NCI-H446 treated with DMSO at 0.1 percent for 48 hours (cell line): ENCODE results near the gene IFITM5.
"Not testable (repeated sequence)": the region's sequence is repeated elsewhere in the genome, so short reads cannot be mapped to it uniquely, and the experiment has no call there.

ENCODE experiments used
- DNase-seq: peaks from one replicate; lab custom pipeline; 2025; lab: John Stamatoyannopoulos, UW

Gene IFITM5

DNA sequence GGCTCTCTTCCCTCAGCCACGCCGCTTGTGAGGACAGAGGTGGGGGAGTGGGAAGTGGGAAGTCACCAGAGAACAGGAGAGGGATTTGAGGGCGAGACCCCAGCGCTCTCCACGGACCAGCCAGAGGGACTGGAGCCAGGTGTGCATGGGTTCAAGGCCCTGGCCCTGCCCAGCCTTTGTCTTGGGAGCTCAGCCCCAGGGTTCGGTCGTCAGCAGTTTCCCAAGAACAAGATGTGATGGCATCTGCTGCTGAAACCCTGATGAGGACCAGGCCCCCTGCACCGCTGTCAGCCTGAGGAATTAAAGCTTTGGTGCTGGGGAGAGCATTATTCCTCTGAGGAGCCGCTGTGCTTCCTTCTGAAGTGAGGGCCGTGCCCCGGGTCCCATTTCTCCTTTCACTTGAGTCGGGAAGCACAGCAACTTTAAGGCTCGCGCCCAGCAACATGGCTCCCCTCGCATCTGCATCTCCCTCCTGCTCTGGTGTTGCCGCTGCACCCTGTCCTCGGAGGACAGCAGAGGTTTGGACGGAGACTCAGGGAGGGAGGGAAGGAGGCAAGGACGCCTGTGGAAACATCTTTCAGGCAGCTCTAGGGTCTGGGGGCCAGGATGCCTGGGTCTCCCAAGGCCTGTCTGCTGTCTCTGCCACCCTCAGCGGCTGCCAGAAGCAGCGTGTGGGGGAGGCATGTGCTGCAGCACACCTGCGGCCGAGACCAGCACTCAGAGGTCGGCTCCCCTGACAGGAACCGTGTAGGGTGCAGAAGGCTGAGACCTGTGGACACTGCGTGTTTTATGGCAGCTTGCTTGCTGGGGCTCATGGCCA lies 3.8 kb downstream of the IFITM5 start:
- no peak for DNase-seq

- no peak for DNase-seq
These were observed 4.5 kb downstream of the IFITM5 start for GRCh38 chr11:294780-295179.

GRCh38 chr11:293852-294661 lies 5.3 kb downstream of the IFITM5 start:
- DNase-seq, result no peak

- DNase-seq, result no peak
These were observed 6.0 kb downstream of the IFITM5 start for GRCh38 chr11:293271-293851.

DNA sequence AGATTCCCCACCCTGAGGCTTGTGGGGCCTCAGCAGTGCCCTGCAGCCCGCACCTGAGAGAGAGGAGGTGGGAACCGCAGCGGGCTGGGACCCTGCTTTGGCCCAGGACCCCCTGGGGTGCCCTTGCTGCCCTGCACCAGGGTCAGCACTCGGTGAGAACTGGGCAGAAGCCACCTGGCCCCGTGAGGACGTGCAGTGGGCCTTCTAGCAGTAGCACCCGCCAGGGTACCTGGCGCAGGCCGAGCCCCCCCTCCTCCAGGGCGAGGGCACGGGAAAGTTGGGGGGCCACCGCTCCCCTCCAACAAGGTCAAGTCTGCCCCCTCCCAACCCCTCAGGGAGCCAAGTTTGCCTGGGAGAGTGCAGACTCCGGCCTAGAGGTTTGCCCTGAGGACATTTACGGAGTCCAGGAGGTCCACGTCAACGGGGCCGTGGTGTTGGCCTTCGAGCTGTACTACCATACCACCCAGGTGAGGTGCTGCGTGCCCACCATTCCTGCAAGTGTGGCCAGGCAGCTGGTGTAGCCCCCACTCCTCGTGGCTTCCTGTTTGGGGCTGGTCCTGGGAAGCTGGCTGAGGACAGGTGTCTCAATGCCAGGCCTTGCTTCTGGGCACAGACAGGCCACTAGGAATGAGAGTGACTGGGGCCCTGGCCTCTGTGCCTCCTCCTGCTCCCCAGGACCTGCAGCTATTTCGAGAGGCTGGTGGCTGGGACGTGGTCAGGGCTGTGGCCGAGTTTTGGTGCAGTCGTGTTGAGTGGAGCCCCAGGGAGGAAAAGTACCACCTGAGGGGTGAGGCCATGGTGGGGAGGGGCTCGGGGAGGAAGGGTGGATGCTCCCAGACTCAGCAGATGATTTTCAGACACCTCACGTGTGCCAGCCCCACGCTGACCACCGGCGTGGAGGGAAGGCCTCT lies 6.9 kb downstream of the IFITM5 start:
- DNase-seq, result no peak

DNA sequence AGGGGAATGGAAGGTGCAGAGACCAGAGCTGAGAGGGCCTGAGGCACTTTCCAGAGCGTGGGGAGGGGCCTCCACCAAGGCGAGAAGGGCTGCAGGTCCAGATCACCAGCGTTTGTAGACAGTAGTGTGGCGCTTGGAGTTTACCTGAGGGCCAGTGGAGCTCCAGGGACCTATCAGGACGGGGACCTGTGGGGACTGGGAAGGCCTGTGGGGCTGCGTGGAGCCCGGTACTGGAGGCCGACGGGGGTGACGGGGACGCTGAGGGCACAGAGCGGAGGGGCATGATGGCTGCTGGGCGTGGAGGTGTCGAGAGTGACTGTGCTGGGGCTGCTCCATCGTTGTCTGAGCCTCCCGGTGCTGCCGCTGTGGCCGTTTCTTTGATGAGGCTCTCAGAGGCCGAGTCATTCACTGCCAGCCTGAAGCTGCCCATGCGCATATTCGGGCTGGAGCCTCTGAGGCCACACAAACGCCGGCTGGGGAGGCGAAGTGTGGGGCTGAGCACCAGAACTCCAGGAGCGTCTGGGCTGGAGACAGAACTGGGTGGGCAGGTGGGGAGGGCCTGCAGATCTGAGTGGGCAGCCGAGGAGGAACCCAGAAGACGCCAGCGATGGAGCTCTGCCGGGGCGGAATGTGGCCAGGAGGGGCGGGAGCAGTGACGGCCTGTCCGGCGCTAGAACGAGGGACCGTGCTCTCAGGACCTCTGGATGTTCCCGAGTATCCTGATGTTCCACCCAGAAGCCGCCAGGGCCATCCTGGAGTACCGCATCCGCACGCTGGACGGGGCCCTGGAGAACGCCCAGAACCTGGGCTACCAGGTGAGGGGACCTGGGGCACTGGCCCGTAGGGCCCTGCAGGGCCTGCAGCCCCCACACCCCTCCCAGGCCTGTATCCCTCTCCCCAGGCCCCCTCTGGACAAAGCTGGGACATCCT lies 7.8 kb downstream of the IFITM5 start:
- DNase-seq, result no peak

- DNase-seq, result no peak
These were observed 8.6 kb downstream of the IFITM5 start for GRCh38 chr11:290621-291231.

GRCh38 chr11:289712-290620 lies 9.4 kb downstream of the IFITM5 start:
- DNase-seq, result no peak

DNA sequence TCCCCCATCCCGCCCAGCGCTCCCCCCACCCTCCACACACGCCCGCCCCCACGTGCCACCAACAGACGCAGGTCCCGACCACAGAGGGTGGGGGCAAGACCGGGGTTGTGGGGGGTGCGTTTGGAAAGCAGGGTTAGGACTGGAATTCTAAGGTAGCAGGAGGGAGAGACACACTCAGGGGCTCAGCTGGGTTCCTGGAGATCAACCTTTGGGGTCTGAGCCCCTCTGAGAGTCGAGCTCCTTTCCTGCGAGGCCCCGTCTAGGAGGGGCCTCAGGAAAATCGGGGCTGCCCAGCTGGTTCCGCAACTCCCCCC lies 10.0 kb downstream of the IFITM5 start:
- DNase-seq, result no peak

DNA sequence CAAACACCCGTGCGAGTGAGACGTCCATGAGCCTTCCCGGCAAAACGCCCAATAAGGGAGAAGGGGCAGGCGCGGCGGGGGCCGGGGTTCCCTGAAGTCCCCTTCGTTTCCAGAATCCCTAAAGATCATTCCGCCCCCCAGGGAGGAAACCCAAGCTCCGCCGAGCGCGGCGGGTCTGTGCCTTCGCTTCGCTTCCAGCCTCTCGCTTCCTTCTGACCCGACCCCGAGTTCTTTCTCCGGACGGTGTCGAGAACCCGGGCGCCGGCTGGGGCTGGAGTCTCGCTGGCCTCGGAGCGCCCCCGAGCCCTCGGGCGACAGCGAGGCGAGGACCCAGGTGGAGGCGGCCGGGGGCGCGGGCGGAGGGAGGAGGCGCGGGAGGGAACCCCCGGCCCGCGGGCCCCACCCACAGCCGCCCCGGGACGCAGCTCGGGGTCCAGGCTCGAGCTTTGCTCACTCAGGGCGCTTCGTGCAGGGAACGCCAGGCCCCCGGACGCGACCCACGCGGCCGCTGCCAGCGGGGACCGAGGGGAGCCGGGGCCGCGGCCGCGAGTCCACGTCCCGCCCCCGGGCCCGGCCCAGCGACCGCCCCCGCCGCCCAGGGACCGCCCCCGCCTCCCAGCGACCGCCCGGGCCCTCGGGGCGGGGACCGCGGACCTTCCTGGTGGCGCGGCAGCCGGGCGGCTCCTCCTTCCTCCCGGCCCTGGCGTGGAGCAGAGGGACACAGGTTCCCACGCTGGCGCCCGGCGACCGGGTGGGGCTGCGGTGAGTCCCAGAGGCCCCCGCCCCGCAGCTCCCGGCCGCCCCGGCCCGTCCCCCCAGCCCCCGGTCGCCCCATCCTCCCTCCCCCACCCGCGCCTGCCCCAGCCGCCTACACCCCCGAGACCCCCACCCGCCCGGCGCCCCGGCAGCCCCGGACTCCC lies 10.6 kb downstream of the IFITM5 start, which contains the start of gene PGGHG:
Gene PGGHG (plus strand): TSS at position 649 of the 920 bp plus-strand sequence. CDS start 691 bp downstream, outside the sequence.
- DNase-seq, result no peak

- no peak for DNase-seq
These were observed 11.4 kb downstream of the IFITM5 start for GRCh38 chr11:287821-288477.

GRCh38 chr11:286977-287820 lies 12.1 kb downstream of the IFITM5 start:
- not testable (repeated sequence) for DNase-seq

- DNase-seq, result no peak
These were observed 13.5 kb downstream of the IFITM5 start for GRCh38 chr11:285894-286220.

DNA sequence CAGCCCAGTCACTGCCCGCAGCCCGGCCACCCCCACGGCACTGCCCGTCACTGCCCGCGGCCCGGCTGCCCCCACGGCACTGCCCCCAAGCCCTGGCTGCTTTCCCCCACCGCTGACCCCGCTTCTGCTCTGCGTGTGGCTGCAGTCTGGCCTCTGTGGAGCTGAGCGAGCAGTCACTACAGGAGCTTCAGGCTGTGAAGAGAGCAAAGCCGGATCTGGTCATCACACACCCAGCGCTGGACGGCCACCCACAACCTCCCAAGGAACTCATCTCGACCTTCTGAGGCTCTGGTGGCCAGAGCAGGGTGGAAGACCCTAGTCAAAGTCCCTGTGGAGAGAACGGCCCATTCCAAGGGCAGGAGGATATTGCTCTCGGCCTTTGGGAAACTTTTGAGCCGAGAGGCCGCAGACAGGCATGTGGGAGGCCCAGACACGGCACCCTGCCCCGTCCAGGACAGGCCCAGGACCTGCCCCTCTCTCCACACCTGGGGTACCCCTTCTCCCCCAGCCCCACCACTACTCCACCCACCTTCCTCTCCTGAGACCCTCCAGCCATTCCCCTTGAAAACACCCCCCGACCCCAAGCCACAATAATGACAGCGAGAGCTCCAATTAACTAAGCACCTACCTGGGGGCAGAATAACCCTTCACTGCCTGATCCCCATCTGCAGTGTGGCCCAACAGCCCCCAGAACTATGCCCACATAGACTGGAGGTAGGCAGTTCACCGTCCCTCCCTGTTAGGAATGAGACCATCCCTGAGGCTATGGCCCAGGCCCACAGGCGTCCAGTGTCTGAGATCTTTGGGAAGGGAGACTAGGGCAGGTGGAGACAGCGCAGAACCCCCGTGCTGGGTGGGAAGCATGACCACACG lies 14.1 kb downstream of the IFITM5 start:
- no peak for DNase-seq

- no peak for DNase-seq
These were observed 15.0 kb downstream of the IFITM5 start for GRCh38 chr11:284105-285020.
